ENCODE data around the gene PRXL2B. TPM values are rescaled to one million over a fixed set of nuclear protein-coding genes. Genes with fewer than 3 reads are reported as not detected.

Gene PRXL2B
- total and polyA plus RNA-seq, 7 experiments from 2014 or later = 12.3 to 37.0 (median 26.5) TPM

DNA sequence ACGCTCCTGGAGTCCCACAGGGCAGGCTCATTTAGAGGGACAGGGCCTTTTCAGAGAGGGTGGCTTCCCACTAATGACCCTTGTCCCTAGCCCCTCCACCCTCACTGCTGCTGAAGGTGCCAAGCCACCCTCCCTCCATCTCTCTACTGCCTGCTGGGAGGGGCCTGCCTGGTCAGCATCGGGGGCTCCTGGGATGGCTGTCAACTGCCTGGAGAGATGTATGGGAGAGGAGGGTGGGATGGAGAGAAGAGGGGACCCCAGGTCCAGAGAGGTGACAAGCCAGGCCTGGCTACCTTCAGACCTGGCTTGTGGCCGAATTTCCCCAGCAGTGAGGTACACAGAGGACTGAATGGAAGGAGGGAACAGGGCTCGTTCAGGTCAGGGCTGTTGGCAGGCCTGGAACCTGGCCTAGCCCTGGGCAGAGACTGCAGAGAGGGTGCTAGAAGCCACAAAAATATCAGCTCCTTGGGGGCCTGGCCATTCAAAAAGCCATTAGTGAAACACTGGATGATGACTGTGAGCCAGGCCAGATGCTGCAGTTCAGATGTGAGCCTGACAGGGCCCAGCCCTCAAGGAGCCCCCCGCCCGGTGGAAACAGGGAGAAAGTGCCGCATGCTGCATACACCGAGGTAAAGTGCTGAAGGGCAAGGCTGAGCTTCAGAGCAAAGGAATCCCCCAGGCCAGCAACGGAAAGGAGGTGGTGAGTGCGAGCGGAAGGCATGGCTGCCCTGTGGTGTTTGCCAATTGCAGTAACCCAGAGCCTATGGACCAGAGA is 26.2 kb downstream of the PRXL2B start:
- Mint-ChIP-seq H3K27me3 (peaks cover 0 to 9% (median 0%) of the 10 kb centered on the region in 5 donors), H3K9me3 (peaks cover 10 to 38% (median 23%) of the 10 kb centered on the region in 11 donors), H3K4me1 (peaks cover 0 to 5% (median 0%) of the 10 kb centered on the region in 7 donors), H3K36me3 (peaks cover 0 to 15% (median 6%) of the 10 kb centered on the region in 5 donors), H3K27ac (no peak overlapping the region), H3K4me3 (peak overlapping the region in 1 of 10 donors; percentile 5)
- intact Hi-C loops (cut with micrococcal nuclease) = no loop called here
- no peaks in the 10 kb centered on the region for H3K27me3 ChIP-seq (ENCODE audit: control insufficient read depth in 2 of 2, insufficient read depth in 2 of 2, low read length in 2 of 2)
- peaks cover 0 to 3% of the 10 kb centered on the region in 2 donors for H3K4me1 ChIP-seq (ENCODE audit: control insufficient read depth in 2 of 2, insufficient read depth in 2 of 2, low read length in 2 of 2)
- POLR2A ChIA-PET = interaction anchor here (0.6 kb wide), 1 partner anchor 35 kb away, joined by 3 read pairs; no protein-coding TSS in a partner anchor
- H3K9me3 ChIP-seq (ENCODE audit: control insufficient read depth in 2 of 3, low read length in 3 of 3) = peaks cover 0 to 18% (median 0%) of the 10 kb centered on the region in 3 experiments
- no peak overlapping the region for H3K27ac ChIP-seq (ENCODE audit: low read depth, low read length)
- H3K4me3 ChIP-seq (ENCODE audit: low read length) = no peak overlapping the region
- no peaks in the 10 kb centered on the region for H3K36me3 ChIP-seq (ENCODE audit: control insufficient read depth in 2 of 3, insufficient read depth in 3 of 3, low read length in 3 of 3)
- ATAC-seq (no peak), DNase-seq (no peak)
- CTCF ChIA-PET = no interaction called here

DNA sequence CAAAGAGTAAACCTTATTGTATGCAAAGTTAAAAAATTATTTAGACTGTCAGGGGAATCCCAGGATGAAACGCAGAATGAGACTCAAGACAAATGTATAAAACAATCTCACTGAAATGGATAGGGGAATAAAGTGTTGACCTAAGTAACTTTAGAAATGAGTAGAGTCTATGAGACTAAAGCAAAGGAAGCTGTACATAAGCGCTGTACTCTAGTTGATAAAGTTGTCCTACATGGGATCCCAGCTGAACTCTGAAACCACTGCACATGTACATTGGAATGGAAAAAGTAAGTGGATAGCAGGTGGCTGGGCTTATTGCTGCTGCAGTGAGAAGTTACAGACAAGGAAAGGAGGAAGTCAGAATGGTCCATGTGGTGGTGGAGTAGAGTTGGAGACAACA is 27.6 kb downstream of the PRXL2B start:
- POLR2A ChIA-PET = interaction anchor here (0.6 kb wide), 1 partner anchor 1286 kb away, joined by 3 read pairs; the partner anchor contains the start of gene C1orf174
- CTCF ChIA-PET = no interaction called here

DNA sequence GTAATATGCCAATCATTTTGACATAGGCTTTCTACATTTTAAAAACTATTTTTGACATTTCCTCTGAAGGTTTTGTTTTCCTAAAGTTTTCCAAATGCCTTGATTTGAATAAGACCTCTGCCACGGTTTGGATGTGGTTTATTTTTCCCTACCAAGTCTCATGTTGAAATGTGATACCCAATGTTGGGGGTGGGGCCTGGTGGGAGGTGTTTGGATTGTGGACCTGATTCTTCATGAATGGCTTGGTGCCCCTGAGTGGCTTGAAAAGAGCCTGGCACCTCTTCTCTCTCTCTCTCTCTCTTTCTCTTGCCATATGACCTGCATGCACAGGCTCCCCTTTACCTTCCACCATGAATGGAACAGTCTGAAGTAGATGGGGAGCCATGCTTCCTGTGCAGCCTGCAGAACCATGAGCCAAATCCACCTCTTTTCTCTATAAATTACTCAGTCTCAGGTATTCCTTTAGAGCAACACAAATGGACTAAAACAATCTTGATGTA is 31.4 kb downstream of the PRXL2B start:
- H3K9me3 ChIP-seq (ENCODE audit: control insufficient read depth in 2 of 3, low read length in 3 of 3) = peaks cover 0 to 25% (median 0%) of the 10 kb centered on the region in 3 experiments
- peaks cover 0 to 23% (median 12%) of the 10 kb centered on the region in 5 donors for H3K36me3 Mint-ChIP-seq
- ATAC-seq (no peak), DNase-seq (no peak)
- ChIA-PET POLR2A (no interaction called here), CTCF (no interaction called here)
- peak overlapping the region in 1 of 9 donors; percentile 15 for H3K27ac Mint-ChIP-seq
- H3K4me3 Mint-ChIP-seq = no peak overlapping the region
- H3K27me3 ChIP-seq (ENCODE audit: control insufficient read depth in 2 of 2, insufficient read depth in 2 of 2, low read length in 2 of 2) = no peaks in the 10 kb centered on the region
- no peaks in the 10 kb centered on the region for H3K36me3 ChIP-seq (ENCODE audit: control insufficient read depth in 2 of 3, insufficient read depth in 3 of 3, low read length in 3 of 3)
- peaks cover 0 to 18% (median 6%) of the 10 kb centered on the region in 5 donors for H3K27me3 Mint-ChIP-seq
- no peak overlapping the region for H3K27ac ChIP-seq (ENCODE audit: low read depth, low read length)
- peaks cover 15 to 55% (median 26%) of the 10 kb centered on the region in 11 donors for H3K9me3 Mint-ChIP-seq
- peaks cover 3 to 10% of the 10 kb centered on the region in 2 donors for H3K4me1 ChIP-seq (ENCODE audit: control insufficient read depth in 2 of 2, insufficient read depth in 2 of 2, low read length in 2 of 2)
- H3K4me3 ChIP-seq (ENCODE audit: low read length) = no peak overlapping the region
- intact Hi-C loops (cut with micrococcal nuclease) = no loop called here
- H3K4me1 Mint-ChIP-seq = peaks cover 5 to 17% (median 7%) of the 10 kb centered on the region in 7 donors

More for the DNA sequence above, 27.6 kb downstream of the PRXL2B start:
- peaks cover 0 to 5% (median 0%) of the 10 kb centered on the region in 7 donors for H3K4me1 Mint-ChIP-seq
- peaks cover 0 to 15% (median 6%) of the 10 kb centered on the region in 5 donors for H3K36me3 Mint-ChIP-seq
- no peak overlapping the region for H3K4me3 Mint-ChIP-seq
- Histone ChIP-seq H3K36me3 (ENCODE audit: control insufficient read depth in 2 of 3, insufficient read depth in 3 of 3, low read length in 3 of 3) (no peaks in the 10 kb centered on the region), H3K4me1 (ENCODE audit: control insufficient read depth in 2 of 2, insufficient read depth in 2 of 2, low read length in 2 of 2) (peaks cover 0 to 3% of the 10 kb centered on the region in 2 donors), H3K9me3 (ENCODE audit: control insufficient read depth in 2 of 3, low read length in 3 of 3) (peaks cover 0 to 18% (median 0%) of the 10 kb centered on the region in 3 experiments), H3K4me3 (ENCODE audit: low read length) (no peak overlapping the region), H3K27ac (ENCODE audit: low read depth, low read length) (no peak overlapping the region), H3K27me3 (ENCODE audit: control insufficient read depth in 2 of 2, insufficient read depth in 2 of 2, low read length in 2 of 2) (no peaks in the 10 kb centered on the region)
- peaks cover 0 to 9% (median 0%) of the 10 kb centered on the region in 5 donors for H3K27me3 Mint-ChIP-seq
- DNase-seq (no peak), ATAC-seq (no peak)
- peaks cover 10 to 44% (median 25%) of the 10 kb centered on the region in 11 donors for H3K9me3 Mint-ChIP-seq
- no peak overlapping the region for H3K27ac Mint-ChIP-seq
- intact Hi-C loops (cut with micrococcal nuclease) = no loop called here

DNA sequence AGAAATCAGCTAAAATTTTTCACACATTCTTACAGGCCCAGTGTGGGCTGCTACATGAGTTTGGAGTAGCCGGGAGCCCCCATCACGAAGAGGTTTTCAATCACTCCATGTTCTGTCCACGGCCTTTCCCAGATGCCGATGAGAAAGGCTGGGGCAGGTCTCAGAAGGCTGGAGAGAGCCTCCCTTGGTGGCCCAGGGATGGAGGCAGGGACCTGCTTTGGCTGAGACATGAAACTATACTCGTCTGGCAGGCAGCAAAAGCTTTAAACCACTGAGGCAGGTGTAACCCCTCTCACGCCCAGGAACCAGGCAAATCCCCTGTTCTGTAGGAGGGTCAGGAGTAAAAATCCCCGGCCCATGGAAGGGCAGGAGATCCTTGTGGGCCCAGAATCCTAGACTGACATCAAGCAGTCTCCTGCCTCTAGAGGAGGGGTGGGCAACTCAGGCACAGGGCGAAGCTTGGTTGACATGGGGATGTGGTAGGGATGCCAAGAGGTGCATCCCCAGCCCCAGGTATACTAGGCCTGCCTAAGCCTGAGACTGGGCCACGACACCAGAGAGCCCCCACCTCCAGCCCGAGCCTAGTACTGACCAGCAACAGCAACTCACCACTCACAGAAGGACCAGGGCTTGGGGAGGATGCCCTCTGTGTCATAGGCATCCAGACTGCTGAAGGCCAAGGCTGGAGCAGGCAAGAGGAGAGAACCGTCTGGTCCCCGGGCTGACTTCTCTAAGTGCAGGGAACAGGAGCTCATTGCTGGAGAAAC is 37.2 kb downstream of the PRXL2B start:
- ATAC-seq (no peak), DNase-seq (no peak)
- Mint-ChIP-seq H3K36me3 (peaks cover 0 to 10% (median 5%) of the 10 kb centered on the region in 5 donors), H3K4me3 (peak overlapping the region in 5 of 10 donors; percentile 13 to 63 (median 37)), H3K4me1 (peaks cover 0 to 37% (median 21%) of the 10 kb centered on the region in 7 donors), H3K27me3 (peaks cover 22 to 47% (median 30%) of the 10 kb centered on the region in 5 donors), H3K27ac (peak overlapping the region in 1 of 9 donors; percentile 58), H3K9me3 (peaks cover 0 to 16% (median 5%) of the 10 kb centered on the region in 11 donors)
- intact Hi-C loops (cut with micrococcal nuclease) = no loop called here
- ChIA-PET POLR2A (interaction anchor here (0.6 to 1.6 kb wide), 2 partner anchors 68 to 345 kb away, joined by 3 to 4 read pairs; partner anchors contain the start of gene TNFRSF14), CTCF (no interaction called here)
- Histone ChIP-seq H3K36me3 (ENCODE audit: control insufficient read depth in 2 of 3, insufficient read depth in 3 of 3, low read length in 3 of 3) (no peaks in the 10 kb centered on the region), H3K9me3 (ENCODE audit: control insufficient read depth in 2 of 3, low read length in 3 of 3) (peaks cover 0 to 7% (median 0%) of the 10 kb centered on the region in 3 experiments), H3K4me1 (ENCODE audit: control insufficient read depth in 2 of 2, insufficient read depth in 2 of 2, low read length in 2 of 2) (peaks cover 0 to 14% of the 10 kb centered on the region in 2 donors), H3K27me3 (ENCODE audit: control insufficient read depth in 2 of 2, insufficient read depth in 2 of 2, low read length in 2 of 2) (no peaks in the 10 kb centered on the region), H3K4me3 (ENCODE audit: low read length) (no peak overlapping the region), H3K27ac (ENCODE audit: low read depth, low read length) (no peak overlapping the region)

DNA sequence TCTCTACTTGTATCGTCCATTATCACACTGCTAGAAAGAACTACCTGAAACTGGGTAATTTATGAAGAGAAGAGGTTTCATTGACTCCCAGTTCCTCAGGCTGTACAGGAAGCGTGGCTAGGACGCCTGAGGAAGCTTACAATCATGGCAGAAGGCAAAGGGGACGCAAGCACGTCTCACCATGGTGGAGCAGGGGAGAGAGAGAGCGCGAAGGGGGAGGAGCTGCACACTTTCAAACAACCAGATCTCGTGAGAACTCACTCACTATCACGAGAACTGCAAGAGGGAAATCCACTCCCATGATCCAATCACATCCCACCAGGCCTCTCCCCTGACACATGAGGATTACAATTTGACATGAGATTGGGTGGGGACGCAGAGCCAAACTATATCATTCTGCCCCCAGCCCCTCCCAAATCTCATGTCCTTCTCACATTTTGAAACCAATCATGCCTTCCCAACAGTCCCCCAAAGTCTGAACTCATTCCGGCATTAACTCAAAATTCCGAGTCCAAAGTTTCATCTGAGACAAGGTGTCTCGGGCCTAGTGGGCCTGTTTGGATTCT is 38.2 kb downstream of the PRXL2B start:
- ATAC-seq = no peak

DNA sequence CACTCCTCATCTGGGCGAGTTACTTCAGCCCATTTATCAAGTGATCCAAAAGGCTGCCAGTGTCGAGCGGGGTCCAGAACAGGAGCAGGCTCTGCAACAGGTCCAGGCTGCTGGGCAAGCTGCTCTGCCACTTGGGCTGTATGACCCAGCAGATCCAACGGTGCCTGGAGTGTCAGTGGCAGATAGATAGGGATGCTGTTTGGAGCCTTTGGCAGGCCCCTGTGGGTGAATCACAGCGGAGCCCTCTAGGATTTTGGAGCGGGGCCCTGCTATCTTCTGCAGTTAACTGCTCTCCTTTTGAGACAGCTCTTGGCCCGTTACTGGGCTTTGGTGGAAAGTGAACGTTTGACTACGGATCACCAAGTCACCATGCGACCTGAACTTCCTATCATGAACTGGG is 38.7 kb downstream of the PRXL2B start:
- H3K4me3 Mint-ChIP-seq = no peak overlapping the region

More for the DNA sequence above, 38.2 kb downstream of the PRXL2B start:
- peaks cover 0 to 14% of the 10 kb centered on the region in 2 donors for H3K4me1 ChIP-seq (ENCODE audit: control insufficient read depth in 2 of 2, insufficient read depth in 2 of 2, low read length in 2 of 2)
- no peak overlapping the region for H3K27ac ChIP-seq (ENCODE audit: low read depth, low read length)
- peaks cover 25 to 48% (median 33%) of the 10 kb centered on the region in 5 donors for H3K27me3 Mint-ChIP-seq
- peaks cover 0 to 6% of the 10 kb centered on the region in 2 donors for H3K27me3 ChIP-seq (ENCODE audit: control insufficient read depth in 2 of 2, insufficient read depth in 2 of 2, low read length in 2 of 2)
- H3K9me3 Mint-ChIP-seq = peaks cover 0 to 8% (median 4%) of the 10 kb centered on the region in 11 donors
- H3K36me3 Mint-ChIP-seq = peaks cover 0 to 7% (median 4%) of the 10 kb centered on the region in 5 donors
- no peak overlapping the region for H3K4me3 ChIP-seq (ENCODE audit: low read length)
- CTCF ChIA-PET = no interaction called here
- no peak overlapping the region for H3K27ac Mint-ChIP-seq
- DNase-seq = no peak
- H3K4me1 Mint-ChIP-seq = peaks cover 0 to 34% (median 24%) of the 10 kb centered on the region in 7 donors
- POLR2A ChIA-PET = interaction anchor here (0.6 to 1.6 kb wide), 2 partner anchors 69 to 619 kb away, joined by 3 to 4 read pairs; partner anchors contain the start of gene TNFRSF14
- intact Hi-C loops (cut with micrococcal nuclease) = no loop called here
- H3K9me3 ChIP-seq (ENCODE audit: control insufficient read depth in 2 of 3, low read length in 3 of 3) = peaks cover 0 to 7% (median 0%) of the 10 kb centered on the region in 3 experiments
- no peak overlapping the region for H3K4me3 Mint-ChIP-seq
- no peaks in the 10 kb centered on the region for H3K36me3 ChIP-seq (ENCODE audit: control insufficient read depth in 2 of 3, insufficient read depth in 3 of 3, low read length in 3 of 3)

More for the DNA sequence above, 38.7 kb downstream of the PRXL2B start:
- peaks cover 30 to 51% (median 33%) of the 10 kb centered on the region in 5 donors for H3K27me3 Mint-ChIP-seq
- H3K36me3 Mint-ChIP-seq = peaks cover 0 to 4% (median 0%) of the 10 kb centered on the region in 5 donors
- intact Hi-C loops (cut with micrococcal nuclease) = no loop called here
- peaks cover 0 to 5% (median 3%) of the 10 kb centered on the region in 11 donors for H3K9me3 Mint-ChIP-seq
- peaks cover 0 to 34% (median 25%) of the 10 kb centered on the region in 7 donors for H3K4me1 Mint-ChIP-seq
- no peak overlapping the region for H3K27ac Mint-ChIP-seq
- ChIA-PET POLR2A (interaction anchor here (0.6 to 1.6 kb wide), 2 partner anchors 69 to 620 kb away, joined by 3 to 4 read pairs; partner anchors contain the start of gene TNFRSF14), CTCF (no interaction called here)
- Histone ChIP-seq H3K27me3 (ENCODE audit: control insufficient read depth in 2 of 2, insufficient read depth in 2 of 2, low read length in 2 of 2) (peaks cover 0 to 6% of the 10 kb centered on the region in 2 donors), H3K27ac (ENCODE audit: low read depth, low read length) (no peak overlapping the region), H3K36me3 (ENCODE audit: control insufficient read depth in 2 of 3, insufficient read depth in 3 of 3, low read length in 3 of 3) (no peaks in the 10 kb centered on the region), H3K9me3 (ENCODE audit: control insufficient read depth in 2 of 3, low read length in 3 of 3) (peaks cover 0 to 5% (median 0%) of the 10 kb centered on the region in 3 experiments), H3K4me3 (ENCODE audit: low read length) (no peak overlapping the region), H3K4me1 (ENCODE audit: control insufficient read depth in 2 of 2, insufficient read depth in 2 of 2, low read length in 2 of 2) (peaks cover 0 to 14% of the 10 kb centered on the region in 2 donors)
- ATAC-seq (no peak), DNase-seq (no peak)

Measured in naive thymus-derived CD4-positive, alpha-beta T cell (primary cell).